Neutrophil (primary cell): ENCODE results near the gene FOSL1.
A peak's percentile ranks its signal among the peaks of the same experiment; 100 is the strongest.
"Not testable (repeated sequence)": the region's sequence is repeated elsewhere in the genome, so short reads cannot be mapped to it uniquely, and the experiment has no call there.

ENCODE experiments used
- H3K27ac ChIP-seq: fragments of 200-600 bp; sonication (generic); 2 replicates; pipeline ENCODE4 v1.5.1; 2016; ENCODE audit warnings: mild to moderate bottlenecking, moderate library complexity
- H3K27me3 ChIP-seq: fragments of 200-600 bp; sonication (generic); 2 replicates; pipeline ENCODE4 v1.6.0; 2016; ENCODE audit warnings: mild to moderate bottlenecking
- H3K36me3 ChIP-seq: fragments of 200-600 bp; sonication (generic); 2 replicates; pipeline ENCODE4 v1.5.1; 2017
- H3K4me1 ChIP-seq, 2 experiments: fragments of 200-600 bp in 1 of 2; sonication (generic) in 1 of 2; 1 replicate in 1 of 2; 2 replicates in 1 of 2; pipeline versions ENCODE4 v1.5.1 to v1.6.1; 2013 to 2016; ENCODE audit warnings: low read depth in 1 of 2, low read length in 1 of 2, mild to moderate bottlenecking in 1 of 2, moderate library complexity in 1 of 2; ENCODE audit not compliant: control insufficient read depth in 1 of 2, insufficient read depth in 1 of 2
- H3K4me3 ChIP-seq, 2 experiments: fragments of 200-600 bp in 1 of 2; sonication (generic) in 1 of 2; 1 replicate in 1 of 2; 2 replicates in 1 of 2; pipeline ENCODE4 v1.5.1; 2013 to 2016; ENCODE audit warnings: low read depth in 1 of 2, low read length in 1 of 2, mild to moderate bottlenecking in 1 of 2, moderate library complexity in 1 of 2
- H3K9me3 ChIP-seq: fragments of 200-600 bp; sonication (generic); 2 replicates; pipeline ENCODE4 v1.5.1; 2016
- CTCF ChIP-seq: fragments of 200-600 bp; sonication (generic); IDR thresholded peaks from 2 replicates; pipeline ENCODE4 v1.5.1; 2016; ENCODE audit warnings: antibody characterized with exemption

FOSL1 gene

GRCh38 chr11:65895482-65895981 is 4.7 kb downstream of the FOSL1 start:
- Histone ChIP-seq H3K27me3 (peaks cover 21% of the 10 kb centered on the region), H3K4me3 (no peak overlapping the region), H3K27ac (no peak overlapping the region), H3K4me1 (peaks cover 61 to 62% of the 10 kb centered on the region in 2 experiments), H3K36me3 (no peaks in the 10 kb centered on the region), H3K9me3 (no peaks in the 10 kb centered on the region)
- TF ChIP-seq CTCF, result no peak

- peak overlapping the region; percentile 93 for H3K27ac ChIP-seq
- no peak for TF ChIP-seq CTCF
- no peaks in the 10 kb centered on the region for H3K9me3 ChIP-seq
These were observed 6.1 kb downstream of the FOSL1 start for GRCh38 chr11:65894034-65894591.

GRCh38 chr11:65892661-65893317 is 7.4 kb downstream of the FOSL1 start:
- no peak for TF ChIP-seq CTCF

More at GRCh38 chr11:65894034-65894591, 6.1 kb downstream of the FOSL1 start:
- peak overlapping the region; percentile 49 to 60 for H3K4me3 ChIP-seq
- H3K4me1 ChIP-seq, result peaks cover 61 to 62% of the 10 kb centered on the region in 2 experiments
- H3K27me3 ChIP-seq, result peaks cover 11% of the 10 kb centered on the region
- H3K36me3 ChIP-seq, result no peaks in the 10 kb centered on the region

GRCh38 chr11:65892137-65892540 is 8.0 kb downstream of the FOSL1 start:
- not testable (repeated sequence) for H3K36me3 ChIP-seq, H3K9me3 ChIP-seq, H3K27me3 ChIP-seq
- Histone ChIP-seq H3K4me1 (peaks cover 73 to 74% of the 10 kb centered on the region in 2 experiments), H3K4me3 (peak overlapping the region; percentile 82 to 98), H3K27ac (peak overlapping the region; percentile 93)

More at GRCh38 chr11:65892661-65893317, 7.4 kb downstream of the FOSL1 start:
- Histone ChIP-seq H3K27me3 (no peaks in the 10 kb centered on the region), H3K9me3 (no peaks in the 10 kb centered on the region), H3K4me3 (peak overlapping the region in 1 of 2 experiments; percentile 60), H3K27ac (peak overlapping the region; percentile 93), H3K36me3 (no peaks in the 10 kb centered on the region), H3K4me1 (peaks cover 67% of the 10 kb centered on the region in 2 experiments)

- Histone ChIP-seq H3K4me3 (peak overlapping the region; percentile 82 to 98), H3K9me3 (no peaks in the 10 kb centered on the region), H3K27ac (peak overlapping the region; percentile 93), H3K27me3 (no peaks in the 10 kb centered on the region), H3K4me1 (peaks cover 79 to 80% of the 10 kb centered on the region in 2 experiments), H3K36me3 (no peaks in the 10 kb centered on the region)
- no peak for TF ChIP-seq CTCF
These were observed 8.7 kb downstream of the FOSL1 start for GRCh38 chr11:65891219-65892136.
